ENCODE results near the gene SLC6A3. TPM values are rescaled to one million over a fixed set of nuclear protein-coding genes. Genes with fewer than 3 reads are reported as not detected.

The SLC6A3 gene
- total RNA-seq, 2 experiments from 2014 or later = not detected

- Mint-ChIP-seq H3K27me3 (no peaks in the 10 kb centered on the region), H3K4me1 (ENCODE audit: low read depth) (no peaks in the 10 kb centered on the region), H3K9me3 (no peaks in the 10 kb centered on the region), H3K4me3 (no peak overlapping the region), H3K27ac (no peak overlapping the region), H3K36me3 (no peaks in the 10 kb centered on the region)
- intact Hi-C loops (cut with micrococcal nuclease) = no loop called here
- POLR2A ChIA-PET = no interaction called here
- DNase-seq = no peak
- CTCF ChIA-PET = no interaction called here
Measured at GRCh38 chr5:1418921-1419280, 26.3 kb downstream of the SLC6A3 start.

- no peaks in the 10 kb centered on the region for H3K36me3 Mint-ChIP-seq
- H3K4me3 Mint-ChIP-seq = no peak overlapping the region
- POLR2A ChIA-PET = no interaction called here
- H3K9me3 Mint-ChIP-seq = no peaks in the 10 kb centered on the region
- CTCF ChIA-PET = no interaction called here
- H3K27me3 Mint-ChIP-seq = no peaks in the 10 kb centered on the region
- H3K27ac Mint-ChIP-seq = no peak overlapping the region
- no peak for DNase-seq
- intact Hi-C loops (cut with micrococcal nuclease) = no loop called here
- no peaks in the 10 kb centered on the region for H3K4me1 Mint-ChIP-seq (ENCODE audit: low read depth)
Measured at GRCh38 chr5:1418238-1418920, 26.9 kb downstream of the SLC6A3 start.

GRCh38 chr5:1417586-1418225 is 27.5 kb downstream of the SLC6A3 start:
- peaks cover 4% of the 10 kb centered on the region for H3K27me3 Mint-ChIP-seq
- intact Hi-C loops (cut with micrococcal nuclease) = no loop called here
- no peaks in the 10 kb centered on the region for H3K4me1 Mint-ChIP-seq (ENCODE audit: low read depth)
- H3K27ac Mint-ChIP-seq = no peak overlapping the region
- no peak overlapping the region for H3K4me3 Mint-ChIP-seq
- H3K36me3 Mint-ChIP-seq = no peaks in the 10 kb centered on the region
- DNase-seq = no peak
- ChIA-PET CTCF (no interaction called here), POLR2A (no interaction called here)
- H3K9me3 Mint-ChIP-seq = no peaks in the 10 kb centered on the region

GRCh38 chr5:1416856-1417469 is 28.3 kb downstream of the SLC6A3 start:
- H3K36me3 Mint-ChIP-seq = no peaks in the 10 kb centered on the region
- POLR2A ChIA-PET = no interaction called here
- CTCF ChIA-PET = no interaction called here
- no peaks in the 10 kb centered on the region for H3K4me1 Mint-ChIP-seq (ENCODE audit: low read depth)
- peaks cover 6% of the 10 kb centered on the region for H3K27me3 Mint-ChIP-seq
- no peak overlapping the region for H3K4me3 Mint-ChIP-seq
- intact Hi-C loops (cut with micrococcal nuclease) = no loop called here
- no peak for DNase-seq
- no peaks in the 10 kb centered on the region for H3K9me3 Mint-ChIP-seq
- H3K27ac Mint-ChIP-seq = no peak overlapping the region

- no peaks in the 10 kb centered on the region for H3K4me1 Mint-ChIP-seq (ENCODE audit: low read depth)
- POLR2A ChIA-PET = no interaction called here
- H3K27ac Mint-ChIP-seq = no peak overlapping the region
- no peak for DNase-seq
- peaks cover 9% of the 10 kb centered on the region for H3K27me3 Mint-ChIP-seq
- CTCF ChIA-PET = no interaction called here
- no peaks in the 10 kb centered on the region for H3K9me3 Mint-ChIP-seq
- intact Hi-C loops (cut with micrococcal nuclease) = no loop called here
- H3K4me3 Mint-ChIP-seq = no peak overlapping the region
- no peaks in the 10 kb centered on the region for H3K36me3 Mint-ChIP-seq
Measured at GRCh38 chr5:1415626-1416360, 29.4 kb downstream of the SLC6A3 start.

GRCh38 chr5:1415059-1415425 is 30.2 kb downstream of the SLC6A3 start:
- Mint-ChIP-seq H3K4me3 (no peak overlapping the region), H3K27me3 (peaks cover 9% of the 10 kb centered on the region), H3K4me1 (ENCODE audit: low read depth) (no peaks in the 10 kb centered on the region), H3K36me3 (no peaks in the 10 kb centered on the region), H3K27ac (no peak overlapping the region), H3K9me3 (no peaks in the 10 kb centered on the region)
- CTCF ChIA-PET = no interaction called here
- POLR2A ChIA-PET = no interaction called here
- intact Hi-C loops (cut with micrococcal nuclease) = no loop called here
- DNase-seq = no peak

- CTCF ChIA-PET = no interaction called here
- Mint-ChIP-seq H3K36me3 (no peaks in the 10 kb centered on the region), H3K4me3 (no peak overlapping the region), H3K27ac (no peak overlapping the region), H3K4me1 (ENCODE audit: low read depth) (no peaks in the 10 kb centered on the region), H3K9me3 (no peaks in the 10 kb centered on the region), H3K27me3 (peaks cover 9% of the 10 kb centered on the region)
- POLR2A ChIA-PET = no interaction called here
- intact Hi-C loops (cut with micrococcal nuclease) = no loop called here
- DNase-seq = no peak
Measured at GRCh38 chr5:1414311-1415058, 30.8 kb downstream of the SLC6A3 start.

GRCh38 chr5:1413611-1414241 is 31.5 kb downstream of the SLC6A3 start:
- H3K4me3 Mint-ChIP-seq = no peak overlapping the region
- ChIA-PET POLR2A (no interaction called here), CTCF (interaction anchor here (0.6 kb wide), 1 partner anchor 40 kb away, joined by 3 read pairs; no protein-coding TSS in a partner anchor)
- H3K36me3 Mint-ChIP-seq = no peaks in the 10 kb centered on the region
- H3K4me1 Mint-ChIP-seq (ENCODE audit: low read depth) = no peaks in the 10 kb centered on the region
- no peak for DNase-seq
- peaks cover 11% of the 10 kb centered on the region for H3K27me3 Mint-ChIP-seq
- no peaks in the 10 kb centered on the region for H3K9me3 Mint-ChIP-seq
- intact Hi-C loops (cut with micrococcal nuclease) = no loop called here
- no peak overlapping the region for H3K27ac Mint-ChIP-seq

GRCh38 chr5:1413211-1413610 is 32.0 kb downstream of the SLC6A3 start:
- H3K4me3 Mint-ChIP-seq = no peak overlapping the region
- DNase-seq = no peak
- POLR2A ChIA-PET = no interaction called here
- peaks cover 11% of the 10 kb centered on the region for H3K27me3 Mint-ChIP-seq
- H3K9me3 Mint-ChIP-seq = no peaks in the 10 kb centered on the region
- intact Hi-C loops (cut with micrococcal nuclease) = no loop called here
- no peaks in the 10 kb centered on the region for H3K36me3 Mint-ChIP-seq
- CTCF ChIA-PET = interaction anchor here (0.6 kb wide), 1 partner anchor 40 kb away, joined by 3 read pairs; no protein-coding TSS in a partner anchor
- no peaks in the 10 kb centered on the region for H3K4me1 Mint-ChIP-seq (ENCODE audit: low read depth)
- no peak overlapping the region for H3K27ac Mint-ChIP-seq

- Mint-ChIP-seq H3K4me3 (no peak overlapping the region), H3K27ac (no peak overlapping the region), H3K36me3 (no peaks in the 10 kb centered on the region), H3K4me1 (ENCODE audit: low read depth) (no peaks in the 10 kb centered on the region), H3K27me3 (peaks cover 11% of the 10 kb centered on the region), H3K9me3 (no peaks in the 10 kb centered on the region)
- ChIA-PET CTCF (no interaction called here), POLR2A (no interaction called here)
- intact Hi-C loops (cut with micrococcal nuclease) = no loop called here
- DNase-seq = no peak
Measured at GRCh38 chr5:1412621-1413020, 32.6 kb downstream of the SLC6A3 start.

GRCh38 chr5:1412163-1412562 is 33.1 kb downstream of the SLC6A3 start:
- ChIA-PET POLR2A (no interaction called here), CTCF (no interaction called here)
- no peak overlapping the region for H3K4me3 Mint-ChIP-seq
- no peaks in the 10 kb centered on the region for H3K36me3 Mint-ChIP-seq
- no peak overlapping the region for H3K27ac Mint-ChIP-seq
- DNase-seq = no peak
- intact Hi-C loops (cut with micrococcal nuclease) = no loop called here
- H3K9me3 Mint-ChIP-seq = no peaks in the 10 kb centered on the region
- H3K4me1 Mint-ChIP-seq (ENCODE audit: low read depth) = no peaks in the 10 kb centered on the region
- peaks cover 11% of the 10 kb centered on the region for H3K27me3 Mint-ChIP-seq

- Mint-ChIP-seq H3K4me3 (no peak overlapping the region), H3K9me3 (no peaks in the 10 kb centered on the region), H3K27me3 (peaks cover 16% of the 10 kb centered on the region), H3K4me1 (ENCODE audit: low read depth) (no peaks in the 10 kb centered on the region), H3K36me3 (no peaks in the 10 kb centered on the region), H3K27ac (no peak overlapping the region)
- no peak for DNase-seq
- POLR2A ChIA-PET = no interaction called here
- intact Hi-C loops (cut with micrococcal nuclease) = no loop called here
- CTCF ChIA-PET = no interaction called here
Measured at GRCh38 chr5:1411099-1411498, 34.1 kb downstream of the SLC6A3 start.
